Testis (tissue), 3 donors: Measurements from ENCODE around the gene SDCCAG8. TPM values are rescaled to one million over a fixed set of nuclear protein-coding genes. Genes with fewer than 3 reads are reported as not detected.

Experiments
- DNase-seq: peaks from one replicate; pipeline ENCODE4 v3.0.0-alpha.2; 2019
- H3K27ac ChIP-seq, 2 donors: fragments of 200-600 bp; sonication (generic); one replicate each; pipeline ENCODE4 v1.5.1; 2019
- H3K27me3 ChIP-seq: fragments of 200-600 bp; sonication (generic); one replicate; pipeline ENCODE4 v1.5.1; 2019
- H3K36me3 ChIP-seq: fragments of 200-600 bp; sonication (generic); one replicate; pipeline ENCODE4 v1.5.1; 2017; ENCODE audit warnings: low read depth; ENCODE audit errors: missing control alignments
- H3K4me1 ChIP-seq: fragments of 200-600 bp; sonication (generic); one replicate; pipeline ENCODE4 v1.5.1; 2019
- H3K4me3 ChIP-seq, 2 donors: fragments of 200-600 bp; sonication (generic); one replicate each; pipeline ENCODE4 v1.5.1; 2017 to 2019
- H3K9me3 ChIP-seq: fragments of 200-600 bp; sonication (generic); one replicate; pipeline ENCODE4 v1.5.1; 2017
- POLR2A ChIP-seq: fragments of 450-650 bp; IDR thresholded peaks from one replicate; pipeline ENCODE4 v1.6.1; 2017; ENCODE audit warnings: antibody characterized with exemption, mild to moderate bottlenecking, moderate library complexity
- WGBS, 2 donors: methylation state at CpG; one replicate each; pipeline ENCODE4 v1.1.5; 2018; 5-methylcytosine and 5-hydroxymethylcytosine counted together
- intact Hi-C: fragments of 100-400 bp; cut with DNase I; formaldehyde crosslinking; loops from one replicate; pipeline ENCODE4 v1.15.1; 2023; ENCODE audit warnings: low total_unique reads
- polyA plus RNA-seq: library from polyadenylated mRNA; stranded (reverse); fragments of 350-450 nt; fragmentation: Illumina TruSeq; extraction: RNeasy Lipid Tissue Mini Kit (QIAGEN cat#74804); gene quantifications from one replicate; pipeline ENCODE4 v1.2.3, GENCODE V29; 2014; ENCODE audit warnings: low read depth, low replicate concordance; ENCODE audit not compliant: insufficient read depth
- total RNA-seq, 2 donors: library from RNA; depleted of rRNA; stranded (reverse); fragments of >200 nt; gene quantifications; one replicate each; pipeline ENCODE4 v1.2.3, GENCODE V29; 2016
- TF ChIP-seq, protein P1 (sequence below), 3 experiments: fragments of 450-650 bp in 2 of 3; fragments of 200-600 bp in 1 of 3; sonication (generic) in 1 of 3; IDR thresholded peaks; one replicate each; pipeline ENCODE4 v1.5.1; 2016 to 2019; ENCODE audit warnings: antibody characterized with exemption in 3 of 3, mild to moderate bottlenecking in 2 of 3, moderate library complexity in 1 of 3

SDCCAG8 gene
- total and polyA plus RNA-seq, 3 donors from 2014 or later = 21.9 to 45.4 (median 40.6) TPM

DNA sequence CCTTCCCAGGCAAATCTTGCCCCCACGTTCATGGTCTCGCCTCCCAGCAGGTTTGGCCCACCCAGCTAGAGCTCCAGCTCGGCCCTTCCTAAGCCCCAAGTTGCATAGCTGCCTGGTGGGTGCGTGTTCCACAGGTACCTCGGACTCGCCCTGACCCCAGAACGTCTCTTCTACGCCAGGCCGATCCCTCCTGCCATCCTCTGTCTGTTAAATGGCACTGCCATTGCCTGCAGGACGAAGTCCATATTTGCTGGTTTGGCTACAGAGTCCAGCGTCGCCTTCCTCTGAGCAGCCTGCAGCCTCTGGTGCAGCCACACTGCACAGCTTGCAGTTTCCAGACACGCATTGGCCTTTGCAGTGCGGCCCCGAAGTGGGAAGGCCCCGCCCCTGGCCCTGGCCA is 228.1 kb downstream of the SDCCAG8 start:
- Histone ChIP-seq H3K27ac (no peak overlapping the region), H3K9me3 (no peaks in the 10 kb centered on the region), H3K4me3 (no peak overlapping the region), H3K27me3 (no peaks in the 10 kb centered on the region), H3K4me1 (peaks cover 13% of the 10 kb centered on the region), H3K36me3 (no peaks in the 10 kb centered on the region)
- TF ChIP-seq, protein P1, sequence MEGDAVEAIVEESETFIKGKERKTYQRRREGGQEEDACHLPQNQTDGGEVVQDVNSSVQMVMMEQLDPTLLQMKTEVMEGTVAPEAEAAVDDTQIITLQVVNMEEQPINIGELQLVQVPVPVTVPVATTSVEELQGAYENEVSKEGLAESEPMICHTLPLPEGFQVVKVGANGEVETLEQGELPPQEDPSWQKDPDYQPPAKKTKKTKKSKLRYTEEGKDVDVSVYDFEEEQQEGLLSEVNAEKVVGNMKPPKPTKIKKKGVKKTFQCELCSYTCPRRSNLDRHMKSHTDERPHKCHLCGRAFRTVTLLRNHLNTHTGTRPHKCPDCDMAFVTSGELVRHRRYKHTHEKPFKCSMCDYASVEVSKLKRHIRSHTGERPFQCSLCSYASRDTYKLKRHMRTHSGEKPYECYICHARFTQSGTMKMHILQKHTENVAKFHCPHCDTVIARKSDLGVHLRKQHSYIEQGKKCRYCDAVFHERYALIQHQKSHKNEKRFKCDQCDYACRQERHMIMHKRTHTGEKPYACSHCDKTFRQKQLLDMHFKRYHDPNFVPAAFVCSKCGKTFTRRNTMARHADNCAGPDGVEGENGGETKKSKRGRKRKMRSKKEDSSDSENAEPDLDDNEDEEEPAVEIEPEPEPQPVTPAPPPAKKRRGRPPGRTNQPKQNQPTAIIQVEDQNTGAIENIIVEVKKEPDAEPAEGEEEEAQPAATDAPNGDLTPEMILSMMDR (IDR thresholded peaks at IDR 0.05) = no peak
- no peak for TF ChIP-seq POLR2A
- intact Hi-C loops = no loop called here
- no peak for DNase-seq
- WGBS, 2 donors = 46 to 70% methylated on average over 16 of the region's 16 CpGs

DNA sequence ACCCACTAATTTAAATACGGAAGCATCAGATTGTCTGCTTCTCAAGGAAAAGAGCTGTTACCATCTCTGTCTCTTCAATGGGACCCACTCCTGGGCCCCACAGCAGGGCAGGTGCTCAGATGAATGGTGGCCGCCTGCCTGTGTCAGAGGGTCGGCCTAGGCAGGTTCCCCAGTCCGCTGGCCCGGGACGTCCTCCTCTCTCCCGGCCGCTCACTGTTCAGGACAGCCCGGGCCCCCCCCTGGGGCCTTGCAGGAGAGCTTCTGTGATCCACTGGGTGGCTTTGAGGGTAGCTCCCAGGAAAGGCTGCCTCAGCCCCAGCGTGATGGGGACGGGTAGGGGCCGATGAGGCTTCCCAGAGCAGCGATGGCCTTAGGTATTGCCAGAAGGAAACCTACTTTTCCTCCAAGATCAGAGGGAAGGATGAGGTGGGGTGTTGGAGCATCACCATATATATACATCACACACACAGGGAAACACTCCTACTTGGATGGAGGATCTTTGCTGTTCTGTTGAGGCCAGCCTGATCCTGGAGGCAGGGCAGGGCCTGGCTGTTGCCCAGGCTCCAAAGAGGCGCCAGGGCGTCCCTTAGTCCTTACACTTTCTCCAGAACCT is 231.3 kb downstream of the SDCCAG8 start:
- Histone ChIP-seq H3K27ac (no peak overlapping the region), H3K9me3 (no peaks in the 10 kb centered on the region), H3K4me3 (peak overlapping the region in 1 of 2 donors; percentile 50), H3K4me1 (peaks cover 23% of the 10 kb centered on the region), H3K27me3 (no peaks in the 10 kb centered on the region), H3K36me3 (no peaks in the 10 kb centered on the region)
- 50 to 73% methylated on average over 2 to 15 of the region's 15 CpGs for WGBS, 2 donors
- DNase-seq = no peak
- no peak for TF ChIP-seq POLR2A
- TF ChIP-seq, protein P1 (IDR thresholded peaks at IDR 0.05) = no peak
- intact Hi-C loops = no loop called here

DNA sequence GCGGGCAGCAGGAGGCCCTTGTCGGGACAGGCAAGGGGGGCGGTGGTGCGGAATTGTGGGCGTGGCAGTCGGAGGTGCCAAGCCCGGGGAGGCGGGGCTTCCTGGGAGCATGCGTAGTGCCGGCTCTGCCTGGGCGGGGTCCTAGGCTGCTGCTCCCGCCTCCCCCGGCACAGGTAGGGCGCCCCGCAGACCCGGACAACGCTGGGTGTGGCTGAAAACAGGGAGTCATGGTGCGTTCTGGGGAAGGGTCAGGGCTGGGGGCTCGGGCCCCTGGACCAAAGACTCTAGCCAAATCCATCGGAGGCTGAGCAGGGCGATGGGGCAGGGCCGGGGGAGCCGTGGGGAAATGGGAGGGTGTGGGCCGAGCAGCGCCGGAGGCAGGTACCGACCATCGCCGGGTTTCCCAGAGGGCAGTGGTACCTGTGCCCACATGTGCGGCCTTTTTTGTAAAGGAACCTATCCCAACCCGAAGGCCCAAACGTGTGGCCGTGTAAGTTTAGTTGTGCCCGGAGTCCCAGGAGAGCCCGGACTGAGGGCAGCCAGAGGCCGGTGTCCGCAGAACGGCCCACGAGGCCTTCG is 231.9 kb downstream of the SDCCAG8 start:
- H3K27ac ChIP-seq = no peak overlapping the region
- H3K4me3 ChIP-seq = peak overlapping the region; percentile 1 to 50
- H3K27me3 ChIP-seq = no peaks in the 10 kb centered on the region
- TF ChIP-seq, protein P1 (IDR thresholded peaks at IDR 0.05) = no peak
- no peak for TF ChIP-seq POLR2A
- H3K36me3 ChIP-seq = no peaks in the 10 kb centered on the region
- WGBS, 2 donors = 52 to 69% methylated on average over 21 to 40 of the region's 40 CpGs
- intact Hi-C loops = no loop called here
- H3K4me1 ChIP-seq = peaks cover 21% of the 10 kb centered on the region
- H3K9me3 ChIP-seq = no peaks in the 10 kb centered on the region
- peak; percentile 56 for DNase-seq

DNA sequence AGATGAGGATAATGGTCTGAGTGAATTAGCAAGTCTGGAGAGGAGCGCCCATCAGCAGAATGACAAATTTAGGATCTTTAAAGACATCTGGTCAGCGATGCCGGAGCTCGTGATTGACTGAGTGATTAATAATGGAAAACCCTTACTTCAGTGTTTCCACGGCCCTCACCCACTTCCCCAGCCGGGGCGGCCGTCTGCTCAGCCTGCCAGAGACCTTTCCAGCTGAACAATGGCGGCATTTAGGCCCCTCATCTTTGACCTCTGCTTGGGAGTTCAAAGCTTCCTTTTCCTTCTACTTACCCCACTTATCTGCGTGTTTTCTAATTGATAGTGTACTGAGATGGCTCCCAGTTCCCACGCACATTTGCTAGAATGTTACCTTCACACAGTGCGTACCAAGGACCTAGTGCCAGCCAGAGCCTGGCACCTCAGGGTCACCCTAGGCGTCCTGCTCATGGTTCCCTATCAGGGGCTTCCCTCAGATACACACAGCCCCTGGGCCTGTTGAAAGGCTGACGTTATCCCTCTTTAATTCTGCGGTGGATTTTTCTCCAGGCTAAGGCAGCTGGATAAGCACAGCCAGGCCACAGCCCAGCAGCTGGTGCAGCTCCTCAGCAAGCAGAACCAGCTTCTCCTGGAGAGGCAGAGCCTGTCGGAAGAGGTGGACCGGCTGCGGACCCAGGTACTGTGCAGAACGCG is 232.8 kb downstream of the SDCCAG8 start:
- intact Hi-C loops = no loop called here
- Histone ChIP-seq H3K36me3 (no peaks in the 10 kb centered on the region), H3K27me3 (no peaks in the 10 kb centered on the region), H3K9me3 (no peaks in the 10 kb centered on the region), H3K4me1 (peaks cover 20% of the 10 kb centered on the region), H3K27ac (no peak overlapping the region), H3K4me3 (peak overlapping the region in 1 of 2 donors; percentile 50)
- peak; percentile 63 for DNase-seq
- 47 to 58% methylated on average over 14 to 20 of the region's 20 CpGs for WGBS, 2 donors
- TF ChIP-seq, protein P1 (IDR thresholded peaks at IDR 0.05) = no peak
- TF ChIP-seq POLR2A = no peak
